GM12878 (cell line): ENCODE measurements around the gene PIRT. TPM values are rescaled to one million over a fixed set of nuclear protein-coding genes. Genes with fewer than 3 reads are reported as not detected.

Source experiments
- ATAC-seq: fragments of 200-7000 bp; cut with Tn5 transposase; 3 replicates; pipeline ENCODE4 v1.9.1; 2020; ENCODE audit warnings: mild to moderate bottlenecking, moderate library complexity
- BruUV-seq: library from RNA; stranded (reverse); fragments of 400-500 nt; replicated peaks from 2 replicates; lab custom pipeline; 2021; lab: Mats Ljungman, UMichigan
- CTCF ChIA-PET: fragments of 300-600 bp; sonication (Branson Sonifier 250); formaldehyde crosslinking; extraction: SDS; loops from one replicate; lab custom pipeline; 2021; ENCODE audit warnings: inconsistent platforms; lab: Yijun Ruan, JAX
- POLR2A ChIA-PET: fragments of 350-600 bp; formaldehyde crosslinking; extraction: SDS; loops from one replicate; lab custom pipeline; 2021; ENCODE audit warnings: inconsistent platforms; lab: Charles Lee
- RAD21 ChIA-PET: fragments of 300-600 bp; sonication (Branson Sonifier 250); formaldehyde crosslinking; loops from one replicate; lab custom pipeline; 2023; ENCODE audit warnings: antibody characterized with exemption; ENCODE audit not compliant: unreplicated experiment; lab: Charles Lee
- SMC1A ChIA-PET: fragments of 300-600 bp; sonication (Branson Sonifier 250); formaldehyde crosslinking; loops from one replicate; lab custom pipeline; 2023; ENCODE audit not compliant: unreplicated experiment, uncharacterized antibody; lab: Charles Lee
- DNase-seq: peaks from one replicate; pipeline ENCODE4 v3.0.0-alpha.2; 2011; ENCODE audit warnings: low read depth, low spot score
- FAIRE-seq: peaks from 3 replicates; lab custom pipeline; 2011; peaks lifted over from hg19 to GRCh38; lab: Jason Lieb, UNC
- H2AFZ ChIP-seq: 2 replicates; pipeline ENCODE4 v1.6.0; 2011; ENCODE audit warnings: low read depth, low read length, control low read depth; ENCODE audit not compliant: control insufficient read depth
- H3K27ac ChIP-seq: 2 replicates; pipeline ENCODE4 v1.5.1; 2011; ENCODE audit warnings: control low read depth; ENCODE audit not compliant: control insufficient read depth, insufficient read depth
- H3K27me3 ChIP-seq, 2 experiments: replicated peaks in 1 of 2; 2 replicates each; pipeline versions ENCODE4 v1.6.0 to v1.6.1; 2011; ENCODE audit warnings: low read length in 1 of 2; ENCODE audit not compliant: control insufficient read depth in 2 of 2, insufficient read depth in 2 of 2
- H3K36me3 ChIP-seq, 2 experiments: 2 replicates each; pipeline ENCODE4 v1.5.1; 2011; ENCODE audit warnings: low read length in 1 of 2; ENCODE audit not compliant: control insufficient read depth in 2 of 2, insufficient read depth in 2 of 2
- H3K4me1 ChIP-seq: 2 replicates; pipeline ENCODE4 v1.6.1; 2011; ENCODE audit warnings: mild to moderate bottlenecking, low read length, moderate library complexity, mixed read lengths; ENCODE audit not compliant: control insufficient read depth, insufficient read depth
- H3K4me2 ChIP-seq: 2 replicates; pipeline ENCODE4 v1.6.0; 2011; ENCODE audit warnings: control low read depth; ENCODE audit not compliant: control insufficient read depth, insufficient read depth
- H3K4me3 ChIP-seq: fragments of 200-600 bp; sonication (generic); 2 replicates; pipeline ENCODE4 v1.5.1; 2016
- H3K79me2 ChIP-seq: 2 replicates; pipeline ENCODE4 v1.6.0; 2011; ENCODE audit warnings: low read length; ENCODE audit not compliant: control insufficient read depth, insufficient read depth
- H3K9ac ChIP-seq: 2 replicates; pipeline ENCODE4 v1.8.0; 2011; ENCODE audit warnings: low read length, control low read depth, mixed read lengths; ENCODE audit not compliant: control insufficient read depth, insufficient read depth
- H3K9me3 ChIP-seq: replicated peaks from 3 replicates; pipeline ENCODE4 v1.5.1; 2011; ENCODE audit warnings: mild to moderate bottlenecking, low read length; ENCODE audit not compliant: control insufficient read depth, insufficient read depth
- H4K20me1 ChIP-seq: 2 replicates; pipeline ENCODE4 v1.6.0; 2011; ENCODE audit not compliant: control insufficient read depth, insufficient read depth
- ATF7 ChIP-seq: fragments of 450-650 bp; IDR thresholded peaks from 2 replicates; pipeline ENCODE4 v1.6.1; 2016; ENCODE audit warnings: low read depth, mild to moderate bottlenecking
- BCL11A ChIP-seq: IDR thresholded peaks from 2 replicates; pipeline ENCODE4 v1.6.1; 2011; ENCODE audit warnings: low read depth, low read length
- BCLAF1 ChIP-seq: fragments of 450-650 bp; IDR thresholded peaks from 2 replicates; pipeline ENCODE4 v1.6.1; 2017; ENCODE audit warnings: antibody characterized with exemption, mild to moderate bottlenecking, moderate library complexity
- CEBPZ ChIP-seq: fragments of 150-350 bp; IDR thresholded peaks from 2 replicates; pipeline ENCODE4 v1.6.1; 2016; ENCODE audit warnings: low read depth, low read length
- EGR1 ChIP-seq, 2 experiments: IDR thresholded peaks; 1 replicate in 1 of 2; 2 replicates in 1 of 2; pipeline ENCODE4 v1.6.1; 2011 to 2012; ENCODE audit warnings: low read depth in 2 of 2, low read length in 2 of 2, borderline replicate concordance in 1 of 2, mild to moderate bottlenecking in 1 of 2, moderate library complexity in 1 of 2
- ETV6 ChIP-seq, 2 experiments: fragments of 450-650 bp in 1 of 2; IDR thresholded peaks in 1 of 2; conservative IDR thresholded peaks in 1 of 2; 2 replicates each; pipeline ENCODE4 v1.6.1; 2014; ENCODE audit warnings: antibody characterized with exemption in 1 of 2, borderline replicate concordance in 1 of 2, low read depth in 1 of 2, mild to moderate bottlenecking in 1 of 2, moderate library complexity in 1 of 2
- JUND ChIP-seq: IDR thresholded peaks from 2 replicates; pipeline ENCODE4 v1.6.1; 2012; ENCODE audit warnings: low read depth, mild to moderate bottlenecking, low read length, improper control_type of control experiment, moderate library complexity
- NR2C2 ChIP-seq: IDR thresholded peaks from 2 replicates; pipeline ENCODE4 v1.6.1; 2011; ENCODE audit warnings: borderline replicate concordance, low read depth; ENCODE audit not compliant: control insufficient read depth, insufficient read length
- POLR2AphosphoS5 ChIP-seq: IDR thresholded peaks from 2 replicates; pipeline ENCODE4 v1.6.1; 2011; ENCODE audit warnings: mild to moderate bottlenecking, low read length, inconsistent platforms
- RCOR1 ChIP-seq: conservative IDR thresholded peaks from 2 replicates; pipeline ENCODE4 v1.6.1; 2012; ENCODE audit warnings: low read depth, low read length, improper control_type of control experiment
- SRF ChIP-seq, 2 experiments: IDR thresholded peaks; 2 replicates each; pipeline ENCODE4 v1.6.1; 2011; ENCODE audit warnings: low read depth in 2 of 2, low read length in 2 of 2, mild to moderate bottlenecking in 1 of 2, moderate library complexity in 1 of 2
- ZBED1 ChIP-seq: IDR thresholded peaks from 2 replicates; pipeline ENCODE4 v1.6.1; 2016; ENCODE audit warnings: borderline replicate concordance
- WGBS: methylation state at CpG from one replicate; pipeline ENCODE4 v1.1.6; 2016; ENCODE audit warnings: low lambda C conversion rate; ENCODE audit not compliant: insufficient replicate concordance, insufficient coverage; ENCODE audit errors: missing lambda C conversion rate; 5-methylcytosine and 5-hydroxymethylcytosine counted together
- in situ Hi-C: fragments of 300-500 bp; cut with MboI; formaldehyde crosslinking; loops from 9 replicates; pipeline ENCODE4 v1.14.3; 2018; ENCODE audit warnings: mixed read lengths
- intact Hi-C: fragments of 100-400 bp; cut with micrococcal nuclease; formaldehyde crosslinking; loops from one replicate; pipeline ENCODE4 v1.14.2; 2022; ENCODE audit not compliant: unreplicated experiment
- polyA plus RNA-seq, 11 experiments: library from polyadenylated mRNA; depleted of rRNA in 4 of 11; unstranded in 6 of 11; stranded (reverse) in 5 of 11; fragments of >200 nt; fragmentation: Nextera tagmentation in 4 of 11; fragmentation: Illumina TruSeq in 1 of 11; extraction: Ambion mirVana in 4 of 11; extraction: Trizol in 1 of 11; gene quantifications; 1 replicate in 1 of 11; 2 replicates in 10 of 11; pipeline versions ENCODE4 v1.2.1 to v1.2.3, GENCODE V29; 2011 to 2016; ENCODE audit warnings: inconsistent platforms in 2 of 11, missing spikeins in 2 of 11, low read depth in 1 of 11
- total RNA-seq, 4 experiments: library from RNA; depleted of rRNA in 3 of 4; stranded (reverse); fragments of >200 nt in 3 of 4; fragmentation: Illumina TruSeq in 1 of 4; extraction: Trizol in 1 of 4; gene quantifications; 2 replicates each; pipeline versions ENCODE4 v1.2.1 to v1.2.3, GENCODE V29; 2013 to 2021
- TF ChIP-seq, protein P1 (sequence below): fragments of 450-650 bp; IDR thresholded peaks from 2 replicates; pipeline ENCODE4 v1.6.1; 2017; ENCODE audit warnings: mild to moderate bottlenecking, low read depth, inconsistent platforms; ENCODE audit not compliant: poor library complexity, severe bottlenecking
- TF ChIP-seq, protein P2 (sequence below): IDR thresholded peaks from 2 replicates; pipeline ENCODE4 v1.6.1; 2011; ENCODE audit warnings: low read depth, mild to moderate bottlenecking, low read length, moderate library complexity, borderline replicate concordance; ENCODE audit errors: extremely low read depth

Gene PIRT
- total and polyA plus RNA-seq, 10 of the 15 experiments (the other 5 are each of a cell fraction or from before 2014, with no cell fraction given): not detected

DNA sequence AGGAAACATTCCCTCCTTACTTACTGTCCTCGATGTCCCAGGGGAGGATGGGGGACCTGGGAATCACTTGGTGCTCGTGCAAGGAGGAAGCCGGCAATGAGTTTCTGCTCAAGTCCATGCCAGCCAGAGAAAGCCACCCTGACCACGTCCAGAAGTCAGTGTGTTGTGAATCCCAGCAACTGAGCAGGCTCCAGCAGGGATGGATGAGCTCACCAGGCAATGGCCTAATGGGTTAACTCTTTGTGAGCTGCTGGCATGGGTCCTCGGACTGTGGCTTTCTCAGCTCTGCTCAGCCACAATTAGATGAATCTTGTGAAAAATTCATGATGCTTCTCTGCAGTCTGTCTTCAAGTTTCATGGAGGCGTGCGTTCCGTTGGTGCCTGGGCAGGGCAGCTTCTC lies at the start of gene PIRT (continued):
- TF ChIP-seq, protein P1, sequence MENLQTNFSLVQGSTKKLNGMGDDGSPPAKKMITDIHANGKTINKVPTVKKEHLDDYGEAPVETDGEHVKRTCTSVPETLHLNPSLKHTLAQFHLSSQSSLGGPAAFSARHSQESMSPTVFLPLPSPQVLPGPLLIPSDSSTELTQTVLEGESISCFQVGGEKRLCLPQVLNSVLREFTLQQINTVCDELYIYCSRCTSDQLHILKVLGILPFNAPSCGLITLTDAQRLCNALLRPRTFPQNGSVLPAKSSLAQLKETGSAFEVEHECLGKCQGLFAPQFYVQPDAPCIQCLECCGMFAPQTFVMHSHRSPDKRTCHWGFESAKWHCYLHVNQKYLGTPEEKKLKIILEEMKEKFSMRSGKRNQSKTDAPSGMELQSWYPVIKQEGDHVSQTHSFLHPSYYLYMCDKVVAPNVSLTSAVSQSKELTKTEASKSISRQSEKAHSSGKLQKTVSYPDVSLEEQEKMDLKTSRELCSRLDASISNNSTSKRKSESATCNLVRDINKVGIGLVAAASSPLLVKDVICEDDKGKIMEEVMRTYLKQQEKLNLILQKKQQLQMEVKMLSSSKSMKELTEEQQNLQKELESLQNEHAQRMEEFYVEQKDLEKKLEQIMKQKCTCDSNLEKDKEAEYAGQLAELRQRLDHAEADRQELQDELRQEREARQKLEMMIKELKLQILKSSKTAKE: no peak

DNA sequence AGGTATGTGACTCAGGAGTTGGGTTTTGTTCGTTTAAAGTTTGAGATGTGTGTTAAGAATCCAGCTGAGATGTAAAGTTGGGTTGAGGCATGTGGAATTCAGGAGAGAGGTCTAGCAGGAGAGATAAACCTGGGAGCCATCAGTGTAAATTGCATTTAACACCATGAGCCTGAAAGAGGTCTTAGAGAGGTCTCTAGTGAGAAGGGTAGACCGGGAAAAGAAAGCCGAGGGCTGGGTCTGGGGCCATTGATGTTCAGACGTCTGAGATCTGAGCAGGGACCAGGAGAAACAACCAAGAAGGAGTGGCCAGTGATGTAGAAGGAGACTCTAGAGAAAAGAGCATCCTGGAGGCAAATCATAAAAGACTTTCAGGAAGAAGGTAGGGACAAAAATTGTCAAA lies 44.1 kb upstream of the PIRT start:
- Histone ChIP-seq H3K79me2 (no peaks in the 10 kb centered on the region), H3K4me2 (no peak overlapping the region), H3K4me1 (no peaks in the 10 kb centered on the region), H3K4me3 (no peak overlapping the region), H3K27me3 (no peaks in the 10 kb centered on the region; a peak in 1 of 4 replicates), H4K20me1 (no peaks in the 10 kb centered on the region), H3K36me3 (no peaks in the 10 kb centered on the region), H3K27ac (no peak overlapping the region), H3K9me3 (no peaks in the 10 kb centered on the region), H3K9ac (no peak overlapping the region), H2AFZ (no peak overlapping the region)
- ATAC-seq (no peak), DNase-seq (no peak), FAIRE-seq (no peak)
- RAD21 ChIA-PET: no interaction called here
- CTCF ChIA-PET: interaction anchor here (1.3 kb wide), 1 partner anchor 762 kb away, joined by 3 read pairs; no protein-coding TSS in a partner anchor
- in situ Hi-C loops (loop anchor here (10.0 to 25.0 kb wide), 3 partner anchors 423 to 1055 kb away; no protein-coding TSS in a partner anchor), intact Hi-C loops (no loop called here)
- 0% methylated on average over 4 of the region's 4 CpGs for WGBS
- TF ChIP-seq BCL11A (no peak), ETV6 (conservative IDR thresholded peaks at IDR 0.05 in 1 of 2, IDR thresholded peaks at IDR 0.05 in 1 of 2; ENCODE audit: borderline replicate concordance in 1 of 2, low read depth in 1 of 2) (no peak), BCLAF1 (no peak), CEBPZ (no peak), EGR1 (IDR thresholded peaks at IDR 0.05; ENCODE audit: borderline replicate concordance in 1 of 2, low read depth in 2 of 2, low read length in 2 of 2) (no peak), POLR2AphosphoS5 (no peak), ZBED1 (no peak), NR2C2 (no peak), ATF7 (no peak), JUND (no peak), RCOR1 (no peak), SRF (IDR thresholded peaks at IDR 0.05; ENCODE audit: low read depth in 2 of 2, low read length in 2 of 2) (no peak)
- TF ChIP-seq, protein P2, sequence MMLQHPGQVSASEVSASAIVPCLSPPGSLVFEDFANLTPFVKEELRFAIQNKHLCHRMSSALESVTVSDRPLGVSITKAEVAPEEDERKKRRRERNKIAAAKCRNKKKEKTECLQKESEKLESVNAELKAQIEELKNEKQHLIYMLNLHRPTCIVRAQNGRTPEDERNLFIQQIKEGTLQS: no peak
- SMC1A ChIA-PET: no interaction called here
- POLR2A ChIA-PET: no interaction called here
- BruUV-seq: no TSS peak
